IMR-90 (cell line): ENCODE data around the gene ADAM30. TPM values are rescaled to one million over a fixed set of nuclear protein-coding genes. Genes with fewer than 3 reads are reported as not detected.

Experiments
- ATAC-seq: fragments of 200-7000 bp; cut with Tn5 transposase; 2 replicates; pipeline ENCODE4 v1.9.1; 2020; ENCODE audit warnings: low read depth, mild to moderate bottlenecking, moderate library complexity
- BruUV-seq: library from RNA; stranded (reverse); fragments of 400-500 nt; replicated peaks from 2 replicates; lab custom pipeline; 2021; lab: Mats Ljungman, UMichigan
- CTCF ChIA-PET: fragments of 300-600 bp; formaldehyde crosslinking; extraction: SDS; loops from one replicate; lab custom pipeline; 2021; ENCODE audit warnings: antibody characterized with exemption; lab: Yijun Ruan, JAX
- POLR2A ChIA-PET: fragments of 300-600 bp; sonication (Branson Sonifier 250); formaldehyde crosslinking; loops from one replicate; lab custom pipeline; 2022; ENCODE audit warnings: antibody characterized with exemption; ENCODE audit not compliant: unreplicated experiment; lab: Charles Lee
- DNase-seq: peaks from one replicate; pipeline ENCODE4 v3.0.0; 2013
- H2AFZ ChIP-seq: replicated peaks from 2 replicates; pipeline ENCODE3; 2013; ENCODE audit warnings: low read length, mild to moderate bottlenecking; ENCODE audit not compliant: poor library complexity
- H2AK5ac ChIP-seq: 2 replicates; pipeline ENCODE4 v1.6.1; 2013; ENCODE audit warnings: low read depth, low read length, inconsistent platforms
- H2AK9ac ChIP-seq: replicated peaks from 2 replicates; pipeline ENCODE3; 2013; ENCODE audit warnings: mild to moderate bottlenecking, low read depth, low read length, moderate library complexity; ENCODE audit not compliant: poor library complexity
- H2BK120ac ChIP-seq: 2 replicates; pipeline ENCODE4 v1.6.1; 2013; ENCODE audit warnings: low read depth, low read length, inconsistent platforms
- H2BK15ac ChIP-seq: 3 replicates; pipeline ENCODE4 v1.6.1; 2013; ENCODE audit warnings: low read depth, low read length, inconsistent platforms
- H2BK20ac ChIP-seq: 2 replicates; pipeline ENCODE4 v1.6.1; 2013; ENCODE audit warnings: low read depth, mild to moderate bottlenecking, inconsistent platforms, low read length, moderate library complexity
- H2BK5ac ChIP-seq: 2 replicates; pipeline ENCODE4 v1.6.1; 2013; ENCODE audit warnings: mild to moderate bottlenecking, low read depth, low read length, inconsistent platforms; ENCODE audit not compliant: poor library complexity, severe bottlenecking
- H3K14ac ChIP-seq: replicated peaks from 2 replicates; pipeline ENCODE4 v1.6.1; 2013; ENCODE audit warnings: low read depth, low read length, inconsistent platforms
- H3K18ac ChIP-seq: 2 replicates; pipeline ENCODE4 v1.6.1; 2013; ENCODE audit warnings: low read depth, low read length, control low read depth
- H3K23ac ChIP-seq: 2 replicates; pipeline ENCODE4 v1.6.1; 2013; ENCODE audit warnings: low read depth, low read length, inconsistent platforms
- H3K27ac ChIP-seq: 2 replicates; pipeline ENCODE4 v1.5.1; 2013; ENCODE audit warnings: mild to moderate bottlenecking, control low read depth, low read length; ENCODE audit not compliant: insufficient read depth
- H3K27me3 ChIP-seq: 2 replicates; pipeline ENCODE4 v1.6.1; 2013; ENCODE audit warnings: low read length; ENCODE audit not compliant: control insufficient read depth, insufficient read depth
- H3K36me3 ChIP-seq: 2 replicates; pipeline ENCODE4 v1.6.1; 2013; ENCODE audit warnings: low read length, mixed read lengths; ENCODE audit not compliant: control insufficient read depth, insufficient read depth
- H3K4ac ChIP-seq: 2 replicates; pipeline ENCODE4 v1.6.1; 2013; ENCODE audit warnings: low read depth, low read length, inconsistent platforms
- H3K4me1 ChIP-seq: 2 replicates; pipeline ENCODE4 v1.6.1; 2013; ENCODE audit warnings: low read length, mixed read lengths; ENCODE audit not compliant: control insufficient read depth, insufficient read depth
- H3K4me2 ChIP-seq: 2 replicates; pipeline ENCODE4 v1.6.1; 2013; ENCODE audit warnings: low read depth, mild to moderate bottlenecking, control low read depth, low read length, moderate library complexity
- H3K4me3 ChIP-seq: 2 replicates; pipeline ENCODE4 v1.5.1; 2013; ENCODE audit warnings: low read depth, mild to moderate bottlenecking, control low read depth, low read length, moderate library complexity; ENCODE audit not compliant: insufficient read depth
- H3K56ac ChIP-seq: 2 replicates; pipeline ENCODE4 v1.6.1; 2013; ENCODE audit warnings: low read length, inconsistent platforms; ENCODE audit not compliant: insufficient read depth; ENCODE audit errors: extremely low read depth
- H3K79me1 ChIP-seq, 2 experiments: 2 replicates each; pipeline ENCODE4 v1.6.1; 2013; ENCODE audit warnings: low read length in 2 of 2, inconsistent platforms in 1 of 2, low read depth in 1 of 2
- H3K9ac ChIP-seq: 2 replicates; pipeline ENCODE4 v1.6.1; 2013; ENCODE audit warnings: low read depth, low read length, control low read depth
- H3K9me1 ChIP-seq: 2 replicates; pipeline ENCODE4 v1.6.1; 2013; ENCODE audit warnings: low read length, inconsistent platforms; ENCODE audit not compliant: insufficient read depth
- H3K9me3 ChIP-seq: 2 replicates; pipeline ENCODE4 v1.6.1; 2013; ENCODE audit warnings: low read length; ENCODE audit not compliant: control insufficient read depth, insufficient read depth
- H4K20me1 ChIP-seq: 2 replicates; pipeline ENCODE4 v1.6.1; 2013; ENCODE audit warnings: low read length, inconsistent platforms; ENCODE audit not compliant: insufficient read depth
- H4K5ac ChIP-seq: 2 replicates; pipeline ENCODE4 v1.6.1; 2013; ENCODE audit warnings: mild to moderate bottlenecking, low read depth, low read length, control low read depth
- H4K8ac ChIP-seq, 2 experiments: 2 replicates each; pipeline ENCODE4 v1.6.1; 2013; ENCODE audit warnings: low read depth in 2 of 2, low read length in 2 of 2, control low read depth in 1 of 2, inconsistent platforms in 1 of 2
- H4K91ac ChIP-seq: 2 replicates; pipeline ENCODE4 v1.6.1; 2013; ENCODE audit warnings: low read depth, low read length, inconsistent platforms; ENCODE audit not compliant: insufficient read depth
- BHLHE40 ChIP-seq: fragments of 150-350 bp; IDR thresholded peaks from 2 replicates; pipeline ENCODE4 v1.6.1; 2016; ENCODE audit warnings: mild to moderate bottlenecking, low read depth, low read length
- CEBPB ChIP-seq: IDR thresholded peaks from 2 replicates; pipeline ENCODE4 v1.6.1; 2012; ENCODE audit warnings: low read depth, low read length, improper control_type of control experiment
- CHD1 ChIP-seq: IDR thresholded peaks from 2 replicates; pipeline ENCODE4 v1.6.1; 2012; ENCODE audit warnings: low read depth, low read length, improper control_type of control experiment
- FOS ChIP-seq: fragments of 150-350 bp; IDR thresholded peaks from 2 replicates; pipeline ENCODE4 v1.6.1; 2016; ENCODE audit warnings: low read depth, low read length
- MAFK ChIP-seq: IDR thresholded peaks from 2 replicates; pipeline ENCODE4 v1.6.1; 2012; ENCODE audit warnings: low read depth, low read length, improper control_type of control experiment
- MAZ ChIP-seq: IDR thresholded peaks from 2 replicates; pipeline ENCODE4 v1.6.1; 2012; ENCODE audit warnings: low read depth, mild to moderate bottlenecking, low read length, improper control_type of control experiment, moderate library complexity, borderline replicate concordance
- MXI1 ChIP-seq: IDR thresholded peaks from 2 replicates; pipeline ENCODE4 v1.6.1; 2012; ENCODE audit warnings: low read depth, mild to moderate bottlenecking, low read length, moderate library complexity, borderline replicate concordance
- NFE2L2 ChIP-seq: fragments of 150-350 bp; IDR thresholded peaks from 2 replicates; pipeline ENCODE4 v1.6.1; 2016; ENCODE audit warnings: low read depth, mild to moderate bottlenecking, low read length
- POLR2A ChIP-seq: IDR thresholded peaks from 2 replicates; pipeline ENCODE4 v1.6.1; 2012; ENCODE audit warnings: mild to moderate bottlenecking, low read depth, low read length
- RAD21 ChIP-seq: IDR thresholded peaks from 2 replicates; pipeline ENCODE4 v1.6.1; 2012; ENCODE audit warnings: low read length, improper control_type of control experiment
- RCOR1 ChIP-seq: IDR thresholded peaks from 2 replicates; pipeline ENCODE4 v1.6.1; 2012; ENCODE audit warnings: mild to moderate bottlenecking, low read length, improper control_type of control experiment; ENCODE audit not compliant: insufficient replicate concordance
- RFX5 ChIP-seq: IDR thresholded peaks from 2 replicates; pipeline ENCODE4 v1.8.0; 2012; ENCODE audit warnings: low read depth, mild to moderate bottlenecking, low read length, moderate library complexity
- SMC3 ChIP-seq: fragments of 150-350 bp; IDR thresholded peaks from 2 replicates; pipeline ENCODE4 v1.6.1; 2016; ENCODE audit warnings: low read depth, mild to moderate bottlenecking, antibody characterized with exemption, low read length, moderate library complexity
- WGBS, 2 experiments: methylation state at CpG; one replicate each; pipeline versions ENCODE4 v1.1.5 to v1.1.7; 2013; ENCODE audit warnings: missing lambda C conversion rate in 2 of 2; ENCODE audit not compliant: insufficient read length in 1 of 2; ENCODE audit errors: extremely low coverage in 2 of 2; 5-methylcytosine and 5-hydroxymethylcytosine counted together
- dilution Hi-C: fragments of 300-500 bp; cut with HindIII; formaldehyde crosslinking; loops from one replicate; pipeline ENCODE4 v1.14.3; 2018; ENCODE audit warnings: low sequenced_read_pairs; ENCODE audit not compliant: unreplicated experiment
- in situ Hi-C: fragments of 300-500 bp; cut with MboI; formaldehyde crosslinking; loops from 3 replicates; pipeline ENCODE4 v1.14.3; 2019; ENCODE audit warnings: low sequenced_read_pairs, inconsistent platforms, mixed read lengths
- intact Hi-C: fragments of 100-400 bp; cut with micrococcal nuclease; formaldehyde crosslinking; loops from 2 replicates; pipeline ENCODE4 v1.10.0; 2022
- polyA plus RNA-seq, 3 experiments: library from polyadenylated mRNA; depleted of rRNA; stranded (reverse); fragments of >200 nt; gene quantifications; 2 replicates each; pipeline ENCODE4 v1.2.3, GENCODE V29; 2012; ENCODE audit warnings: low replicate concordance in 1 of 3
- total RNA-seq: library from RNA; depleted of rRNA; stranded (reverse); fragments of >200 nt; gene quantifications from 2 replicates; pipeline ENCODE4 v1.2.3, GENCODE V29; 2012
- TF ChIP-seq, protein P1 (sequence below): conservative IDR thresholded peaks from 2 replicates; pipeline ENCODE4 v1.5.1; 2012; ENCODE audit warnings: mild to moderate bottlenecking, low read depth, low read length, improper control_type of control experiment
- TF ChIP-seq, protein P2 (sequence below): fragments of 150-350 bp; IDR thresholded peaks from 2 replicates; pipeline ENCODE4 v1.6.1; 2017; ENCODE audit warnings: mild to moderate bottlenecking, antibody characterized with exemption, low read length, low read depth
- TF ChIP-seq, protein P3 (sequence below): fragments of 150-350 bp; IDR thresholded peaks from 2 replicates; pipeline ENCODE4 v1.6.1; 2016; ENCODE audit warnings: low read depth, mild to moderate bottlenecking, low read length, moderate library complexity, borderline replicate concordance

ADAM30 gene
- total and polyA plus RNA-seq, 2 of the 4 experiments (the other 2 are of a cell fraction) = not detected

DNA sequence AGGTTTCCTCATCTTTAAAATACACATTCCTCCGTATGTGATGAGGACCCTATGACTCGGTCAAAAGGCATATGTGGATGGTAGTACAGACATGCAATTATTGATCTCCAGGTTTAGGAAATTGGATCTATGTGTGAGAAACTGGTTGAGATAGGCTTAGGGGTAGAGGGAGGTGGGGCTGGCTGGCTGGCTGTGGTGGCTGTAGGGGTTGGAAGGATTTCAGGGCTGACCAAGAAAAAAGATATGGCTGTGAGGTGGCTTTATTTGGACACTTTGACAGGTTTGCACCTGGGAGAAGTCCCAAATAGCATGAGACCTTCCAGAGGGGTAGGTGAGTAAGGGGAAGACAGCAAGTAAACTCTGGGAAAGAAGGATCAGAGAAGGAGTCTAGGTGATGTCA, 39.6 kb upstream of the ADAM30 start:
- Histone ChIP-seq H3K27me3 (no peaks in the 10 kb centered on the region), H2BK20ac (no peak overlapping the region), H2BK15ac (no peak overlapping the region), H3K27ac (no peak overlapping the region), H3K4me3 (no peak overlapping the region), H3K9me1 (peaks cover 2% of the 10 kb centered on the region; the same call in 1 of the 2 replicates), H3K36me3 (peaks cover 40% of the 10 kb centered on the region), H3K4me2 (no peak overlapping the region), H2AK5ac (no peak overlapping the region), H3K4me1 (peaks cover 2% of the 10 kb centered on the region; the same call in 1 of the 2 replicates), H2BK5ac (no peak overlapping the region), H2AK9ac (no peak overlapping the region), H4K8ac (no peak overlapping the region), H3K79me1 (peaks cover 21 to 25% of the 10 kb centered on the region in 2 experiments), H4K91ac (no peak overlapping the region), H3K9ac (no peak overlapping the region), H4K5ac (no peak overlapping the region), H2BK120ac (no peak overlapping the region), H3K23ac (no peak overlapping the region), H4K20me1 (no peaks in the 10 kb centered on the region), H3K14ac (no peak overlapping the region), H3K4ac (no peak overlapping the region), H2AFZ (no peak overlapping the region), H3K18ac (no peak overlapping the region), H3K56ac (no peak overlapping the region), H3K9me3 (peaks cover 2% of the 10 kb centered on the region; the same call in 1 of the 2 replicates)
- in situ Hi-C loops (no loop called here), intact Hi-C loops (loop anchor here (5.0 kb wide), 1 partner anchor 34 kb away; no protein-coding TSS in a partner anchor), dilution Hi-C loops (no loop called here)
- TF ChIP-seq FOS (no peak), POLR2A (no peak), SMC3 (no peak), MXI1 (no peak), MAFK (no peak), RFX5 (no peak), CHD1 (no peak), CEBPB (no peak), RAD21 (no peak), MAZ (no peak), RCOR1 (no peak), NFE2L2 (no peak), BHLHE40 (no peak)
- TF ChIP-seq, protein P1, sequence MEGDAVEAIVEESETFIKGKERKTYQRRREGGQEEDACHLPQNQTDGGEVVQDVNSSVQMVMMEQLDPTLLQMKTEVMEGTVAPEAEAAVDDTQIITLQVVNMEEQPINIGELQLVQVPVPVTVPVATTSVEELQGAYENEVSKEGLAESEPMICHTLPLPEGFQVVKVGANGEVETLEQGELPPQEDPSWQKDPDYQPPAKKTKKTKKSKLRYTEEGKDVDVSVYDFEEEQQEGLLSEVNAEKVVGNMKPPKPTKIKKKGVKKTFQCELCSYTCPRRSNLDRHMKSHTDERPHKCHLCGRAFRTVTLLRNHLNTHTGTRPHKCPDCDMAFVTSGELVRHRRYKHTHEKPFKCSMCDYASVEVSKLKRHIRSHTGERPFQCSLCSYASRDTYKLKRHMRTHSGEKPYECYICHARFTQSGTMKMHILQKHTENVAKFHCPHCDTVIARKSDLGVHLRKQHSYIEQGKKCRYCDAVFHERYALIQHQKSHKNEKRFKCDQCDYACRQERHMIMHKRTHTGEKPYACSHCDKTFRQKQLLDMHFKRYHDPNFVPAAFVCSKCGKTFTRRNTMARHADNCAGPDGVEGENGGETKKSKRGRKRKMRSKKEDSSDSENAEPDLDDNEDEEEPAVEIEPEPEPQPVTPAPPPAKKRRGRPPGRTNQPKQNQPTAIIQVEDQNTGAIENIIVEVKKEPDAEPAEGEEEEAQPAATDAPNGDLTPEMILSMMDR = no peak
- TF ChIP-seq, protein P2, sequence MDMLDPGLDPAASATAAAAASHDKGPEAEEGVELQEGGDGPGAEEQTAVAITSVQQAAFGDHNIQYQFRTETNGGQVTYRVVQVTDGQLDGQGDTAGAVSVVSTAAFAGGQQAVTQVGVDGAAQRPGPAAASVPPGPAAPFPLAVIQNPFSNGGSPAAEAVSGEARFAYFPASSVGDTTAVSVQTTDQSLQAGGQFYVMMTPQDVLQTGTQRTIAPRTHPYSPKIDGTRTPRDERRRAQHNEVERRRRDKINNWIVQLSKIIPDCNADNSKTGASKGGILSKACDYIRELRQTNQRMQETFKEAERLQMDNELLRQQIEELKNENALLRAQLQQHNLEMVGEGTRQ = no peak
- TF ChIP-seq, protein P3, sequence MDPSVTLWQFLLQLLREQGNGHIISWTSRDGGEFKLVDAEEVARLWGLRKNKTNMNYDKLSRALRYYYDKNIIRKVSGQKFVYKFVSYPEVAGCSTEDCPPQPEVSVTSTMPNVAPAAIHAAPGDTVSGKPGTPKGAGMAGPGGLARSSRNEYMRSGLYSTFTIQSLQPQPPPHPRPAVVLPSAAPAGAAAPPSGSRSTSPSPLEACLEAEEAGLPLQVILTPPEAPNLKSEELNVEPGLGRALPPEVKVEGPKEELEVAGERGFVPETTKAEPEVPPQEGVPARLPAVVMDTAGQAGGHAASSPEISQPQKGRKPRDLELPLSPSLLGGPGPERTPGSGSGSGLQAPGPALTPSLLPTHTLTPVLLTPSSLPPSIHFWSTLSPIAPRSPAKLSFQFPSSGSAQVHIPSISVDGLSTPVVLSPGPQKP = no peak
- CTCF ChIA-PET = no interaction called here
- POLR2A ChIA-PET = no interaction called here
- ATAC-seq = no peak
- no CpG with 5 or more reads among the region's 2 CpGs for WGBS, 2 experiments
- BruUV-seq = no TSS peak
- no peak for DNase-seq
